ENCODE measurements around the gene PLGRKT.

Gene PLGRKT

DNA sequence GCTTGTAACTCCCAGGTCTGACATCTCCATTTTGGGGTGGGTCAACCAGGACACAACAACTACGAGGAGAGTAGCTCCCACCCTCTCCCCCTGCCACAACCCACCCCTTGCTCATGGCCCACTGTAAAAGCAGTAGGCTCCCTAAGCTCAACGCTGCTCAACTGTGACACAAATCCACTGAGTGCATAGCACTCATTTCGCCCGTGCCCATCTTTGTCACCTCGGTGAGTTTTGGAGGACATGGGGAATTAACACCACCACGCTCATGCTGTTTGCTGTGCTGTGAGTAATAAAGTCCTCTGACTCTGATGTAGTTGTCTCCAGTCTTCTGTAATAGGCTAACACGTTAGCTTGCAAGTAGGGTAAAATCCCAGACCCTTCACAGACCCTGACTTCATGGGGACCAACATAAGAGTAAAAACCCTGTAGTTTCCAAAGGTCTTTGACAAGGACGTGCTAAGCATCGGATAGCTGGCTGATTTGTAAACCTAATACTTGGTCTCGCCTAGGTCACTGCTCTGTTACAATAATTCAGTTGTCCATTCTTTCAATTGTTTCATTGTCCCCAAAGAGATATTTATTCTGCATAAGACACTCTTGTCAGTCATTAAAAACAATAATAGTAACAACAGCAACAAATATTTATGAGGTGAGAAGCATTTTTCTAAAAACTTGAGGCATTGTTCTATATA, 7.7 kb downstream of the PLGRKT start:
- Histone ChIP-seq H3K9me3 (ENCODE audit: control insufficient read depth, insufficient read depth, low read depth, low read length) (peaks cover 24% of the 10 kb centered on the region), H3K27ac (ENCODE audit: low read depth, low read length) (no peak overlapping the region), H3K27me3 (ENCODE audit: control insufficient read depth, insufficient read depth, low read length) (no peaks in the 10 kb centered on the region), H3K4me3 (ENCODE audit: low read depth, low read length) (no peak overlapping the region), H3K36me3 (ENCODE audit: control insufficient read depth, insufficient read depth, low read length) (peaks cover 9% of the 10 kb centered on the region), H3K4me1 (ENCODE audit: control insufficient read depth, insufficient read depth, low read length) (no peaks in the 10 kb centered on the region), H3K9ac (ENCODE audit: low read length) (no peak overlapping the region)

DNA sequence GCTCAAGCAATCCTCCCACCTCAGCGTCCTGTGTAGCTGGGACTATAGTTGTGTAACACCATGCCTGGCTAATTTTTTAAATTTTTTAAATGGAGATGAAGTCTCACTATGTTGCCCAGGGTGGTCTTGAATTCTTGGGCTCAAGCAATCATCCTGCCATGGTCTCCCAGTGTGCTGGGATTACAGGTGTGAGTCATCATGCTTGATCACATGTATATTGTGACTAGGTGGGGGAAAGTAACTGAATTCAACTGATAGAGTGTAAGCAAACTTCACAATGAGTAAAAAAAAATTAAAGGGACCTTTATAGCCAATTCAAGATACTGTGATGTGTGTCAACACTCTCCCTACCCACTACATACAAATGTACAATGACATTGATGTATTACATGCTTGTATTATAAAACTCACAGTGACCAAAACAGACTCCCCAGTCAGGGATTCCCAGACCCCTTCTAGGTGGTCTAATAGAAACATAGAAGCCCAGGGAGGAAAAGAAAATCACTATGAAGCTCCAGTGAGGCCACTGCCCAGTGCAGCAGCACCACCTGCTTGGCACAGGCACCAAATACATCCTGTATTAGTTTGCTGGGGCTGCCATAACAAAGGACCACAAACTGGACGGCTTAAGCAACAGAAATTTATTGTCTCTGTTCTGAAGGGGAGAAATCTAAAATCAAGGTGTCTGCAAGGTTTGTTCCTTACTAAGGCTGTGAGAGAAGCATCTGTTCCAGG, 8.8 kb downstream of the PLGRKT start:
- H3K9ac ChIP-seq (ENCODE audit: low read length) = no peak overlapping the region
- H3K27me3 ChIP-seq (ENCODE audit: control insufficient read depth, insufficient read depth, low read length) = no peaks in the 10 kb centered on the region
- H3K27ac ChIP-seq (ENCODE audit: low read depth, low read length) = no peak overlapping the region
- H3K4me3 ChIP-seq (ENCODE audit: low read depth, low read length) = no peak overlapping the region
- H3K36me3 ChIP-seq (ENCODE audit: control insufficient read depth, insufficient read depth, low read length) = peaks cover 9% of the 10 kb centered on the region
- peaks cover 20% of the 10 kb centered on the region for H3K9me3 ChIP-seq (ENCODE audit: control insufficient read depth, insufficient read depth, low read depth, low read length)
- no peaks in the 10 kb centered on the region for H3K4me1 ChIP-seq (ENCODE audit: control insufficient read depth, insufficient read depth, low read length)

DNA sequence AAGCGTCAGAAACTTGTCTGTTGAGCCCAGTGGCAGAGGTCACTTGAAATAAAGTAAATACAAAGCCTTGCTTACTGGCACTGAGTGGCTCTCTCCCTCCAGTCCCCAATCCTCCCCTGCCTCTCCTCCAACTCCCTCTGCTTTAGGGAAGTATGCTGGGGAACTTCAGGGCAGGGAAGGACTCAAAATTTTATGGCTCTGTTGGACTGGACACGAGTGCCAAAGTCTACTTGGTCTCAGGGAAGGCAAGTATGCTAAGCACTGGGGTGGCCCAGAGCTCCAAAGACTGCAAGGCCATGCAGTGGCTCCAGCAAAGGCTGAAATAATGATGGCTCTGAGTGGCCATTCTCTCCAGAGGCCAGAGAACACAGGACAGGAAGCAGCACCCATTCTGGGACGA, 9.6 kb downstream of the PLGRKT start:
- no peak overlapping the region for H3K27ac ChIP-seq (ENCODE audit: low read depth, low read length)

DNA sequence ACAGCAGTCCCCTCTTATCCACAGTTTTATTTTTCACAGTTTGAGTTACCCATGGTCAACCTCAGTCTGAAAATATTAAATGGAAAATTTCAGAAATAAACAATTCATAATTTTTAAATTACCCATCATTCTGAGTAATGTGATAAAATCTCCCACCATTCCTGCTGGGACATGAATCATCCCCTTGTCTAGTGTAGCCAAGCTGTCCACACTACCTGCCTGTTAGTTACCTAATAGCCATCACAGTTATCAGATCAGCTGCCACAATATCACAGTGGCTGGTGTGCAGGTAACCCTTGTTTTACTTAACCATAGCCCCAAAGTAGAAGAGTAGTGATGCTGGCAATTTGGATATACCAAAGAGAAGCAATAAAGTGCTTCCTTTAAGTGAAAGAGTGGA, 10.7 kb downstream of the PLGRKT start:
- Histone ChIP-seq H3K4me1 (ENCODE audit: control insufficient read depth, insufficient read depth, low read length) (no peaks in the 10 kb centered on the region), H3K4me3 (ENCODE audit: low read depth, low read length) (no peak overlapping the region), H3K27me3 (ENCODE audit: control insufficient read depth, insufficient read depth, low read length) (no peaks in the 10 kb centered on the region), H3K9ac (ENCODE audit: low read length) (no peak overlapping the region), H3K36me3 (ENCODE audit: control insufficient read depth, insufficient read depth, low read length) (peaks cover under 1% of the 10 kb centered on the region), H3K9me3 (ENCODE audit: control insufficient read depth, insufficient read depth, low read depth, low read length) (peaks cover 4% of the 10 kb centered on the region; the same call in 1 of the 2 replicates), H3K27ac (ENCODE audit: low read depth, low read length) (no peak overlapping the region)

More for the DNA sequence above, 9.6 kb downstream of the PLGRKT start:
- H3K36me3 ChIP-seq (ENCODE audit: control insufficient read depth, insufficient read depth, low read length) = peaks cover 8% of the 10 kb centered on the region
- no peak overlapping the region for H3K9ac ChIP-seq (ENCODE audit: low read length)
- no peaks in the 10 kb centered on the region for H3K27me3 ChIP-seq (ENCODE audit: control insufficient read depth, insufficient read depth, low read length)
- no peaks in the 10 kb centered on the region for H3K4me1 ChIP-seq (ENCODE audit: control insufficient read depth, insufficient read depth, low read length)
- H3K4me3 ChIP-seq (ENCODE audit: low read depth, low read length) = no peak overlapping the region
- peaks cover 16% of the 10 kb centered on the region for H3K9me3 ChIP-seq (ENCODE audit: control insufficient read depth, insufficient read depth, low read depth, low read length)

- Histone ChIP-seq H3K36me3 (ENCODE audit: control insufficient read depth, insufficient read depth, low read length) (no peaks in the 10 kb centered on the region), H3K27ac (ENCODE audit: low read depth, low read length) (no peak overlapping the region), H3K9me3 (ENCODE audit: control insufficient read depth, insufficient read depth, low read depth, low read length) (no peaks in the 10 kb centered on the region), H3K4me1 (ENCODE audit: control insufficient read depth, insufficient read depth, low read length) (no peaks in the 10 kb centered on the region), H3K9ac (ENCODE audit: low read length) (no peak overlapping the region), H3K27me3 (ENCODE audit: control insufficient read depth, insufficient read depth, low read length) (no peaks in the 10 kb centered on the region), H3K4me3 (ENCODE audit: low read depth, low read length) (no peak overlapping the region)
These were observed 12.6 kb downstream of the PLGRKT start for GRCh38 chr9:5425006-5425628.

DNA sequence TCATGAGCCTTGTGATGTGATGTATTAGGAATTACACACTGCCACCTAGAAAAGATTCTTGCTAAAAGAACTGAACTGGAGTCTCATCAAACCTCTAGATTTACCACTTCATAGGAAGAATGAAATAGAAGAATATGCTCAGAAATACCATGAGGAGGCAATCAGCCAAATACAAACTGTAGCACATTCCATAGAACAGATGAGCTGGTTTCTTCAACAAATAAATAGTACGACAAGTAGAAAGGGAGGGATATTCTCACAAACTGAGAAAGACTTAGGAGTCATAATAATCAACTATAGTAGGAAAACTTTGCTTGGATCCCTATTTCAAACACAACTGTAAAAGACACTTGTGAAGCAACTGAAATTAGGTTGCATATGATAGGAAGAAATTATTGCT, 15.4 kb downstream of the PLGRKT start:
- Histone ChIP-seq H3K36me3 (ENCODE audit: control insufficient read depth, insufficient read depth, low read length) (no peaks in the 10 kb centered on the region), H3K27ac (ENCODE audit: low read depth, low read length) (no peak overlapping the region), H3K9ac (ENCODE audit: low read length) (no peak overlapping the region), H3K4me1 (ENCODE audit: control insufficient read depth, insufficient read depth, low read length) (no peaks in the 10 kb centered on the region), H3K4me3 (ENCODE audit: low read depth, low read length) (no peak overlapping the region), H3K9me3 (ENCODE audit: control insufficient read depth, insufficient read depth, low read depth, low read length) (no peaks in the 10 kb centered on the region), H3K27me3 (ENCODE audit: control insufficient read depth, insufficient read depth, low read length) (no peaks in the 10 kb centered on the region)

GRCh38 chr9:5421163-5421562, 16.6 kb downstream of the PLGRKT start:
- Histone ChIP-seq H3K27me3 (ENCODE audit: control insufficient read depth, insufficient read depth, low read length) (no peaks in the 10 kb centered on the region), H3K36me3 (ENCODE audit: control insufficient read depth, insufficient read depth, low read length) (no peaks in the 10 kb centered on the region), H3K9ac (ENCODE audit: low read length) (no peak overlapping the region), H3K4me1 (ENCODE audit: control insufficient read depth, insufficient read depth, low read length) (peaks cover 7% of the 10 kb centered on the region; the same call in 1 of the 2 replicates), H3K9me3 (ENCODE audit: control insufficient read depth, insufficient read depth, low read depth, low read length) (no peaks in the 10 kb centered on the region), H3K27ac (ENCODE audit: low read depth, low read length) (no peak overlapping the region), H3K4me3 (ENCODE audit: low read depth, low read length) (no peak overlapping the region)

GRCh38 chr9:5419987-5420386, 17.7 kb downstream of the PLGRKT start:
- Histone ChIP-seq H3K9ac (ENCODE audit: low read length) (no peak overlapping the region), H3K36me3 (ENCODE audit: control insufficient read depth, insufficient read depth, low read length) (no peaks in the 10 kb centered on the region), H3K4me3 (ENCODE audit: low read depth, low read length) (no peak overlapping the region), H3K27me3 (ENCODE audit: control insufficient read depth, insufficient read depth, low read length) (no peaks in the 10 kb centered on the region), H3K9me3 (ENCODE audit: control insufficient read depth, insufficient read depth, low read depth, low read length) (no peaks in the 10 kb centered on the region), H3K27ac (ENCODE audit: low read depth, low read length) (no peak overlapping the region), H3K4me1 (ENCODE audit: control insufficient read depth, insufficient read depth, low read length) (peaks cover 7% of the 10 kb centered on the region; the same call in 1 of the 2 replicates)

DNA sequence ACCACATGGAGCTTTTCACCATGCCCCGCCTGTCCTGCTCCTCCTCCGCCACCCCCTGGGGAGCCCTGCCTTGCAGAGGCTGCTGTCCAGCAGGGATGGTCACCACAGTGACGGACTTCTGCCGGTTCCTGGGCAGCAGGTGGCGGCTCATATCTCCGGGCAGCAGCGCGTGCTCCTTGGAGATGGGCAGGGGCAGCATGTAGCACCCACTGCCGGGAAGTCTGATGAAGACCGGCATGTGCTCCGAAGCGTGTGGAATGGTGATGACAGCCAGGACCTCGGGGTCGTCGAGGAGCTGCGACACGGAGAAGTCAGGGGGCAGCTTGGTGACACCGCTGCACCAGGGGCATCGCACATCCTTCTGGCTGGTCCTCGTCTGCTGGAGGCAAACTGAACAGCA, 19.2 kb downstream of the PLGRKT start:
- no peaks in the 10 kb centered on the region for H3K27me3 ChIP-seq (ENCODE audit: control insufficient read depth, insufficient read depth, low read length)
- peaks cover 7% of the 10 kb centered on the region; the same call in 1 of the 2 replicates for H3K4me1 ChIP-seq (ENCODE audit: control insufficient read depth, insufficient read depth, low read length)
- peaks cover under 1% of the 10 kb centered on the region; the same call in 1 of the 2 replicates for H3K9me3 ChIP-seq (ENCODE audit: control insufficient read depth, insufficient read depth, low read depth, low read length)
- H3K36me3 ChIP-seq (ENCODE audit: control insufficient read depth, insufficient read depth, low read length) = no peaks in the 10 kb centered on the region
- no peak overlapping the region for H3K4me3 ChIP-seq (ENCODE audit: low read depth, low read length)
- no peak overlapping the region for H3K27ac ChIP-seq (ENCODE audit: low read depth, low read length)
- no peak overlapping the region for H3K9ac ChIP-seq (ENCODE audit: low read length)

- peaks cover 7% of the 10 kb centered on the region; the same call in 1 of the 2 replicates for H3K4me1 ChIP-seq (ENCODE audit: control insufficient read depth, insufficient read depth, low read length)
- peaks cover 3% of the 10 kb centered on the region; the same call in 1 of the 2 replicates for H3K9me3 ChIP-seq (ENCODE audit: control insufficient read depth, insufficient read depth, low read depth, low read length)
- H3K27me3 ChIP-seq (ENCODE audit: control insufficient read depth, insufficient read depth, low read length) = no peaks in the 10 kb centered on the region
- H3K27ac ChIP-seq (ENCODE audit: low read depth, low read length) = no peak overlapping the region
- no peaks in the 10 kb centered on the region for H3K36me3 ChIP-seq (ENCODE audit: control insufficient read depth, insufficient read depth, low read length)
- H3K4me3 ChIP-seq (ENCODE audit: low read depth, low read length) = no peak overlapping the region
- H3K9ac ChIP-seq (ENCODE audit: low read length) = no peak overlapping the region
These were observed 20.8 kb downstream of the PLGRKT start for GRCh38 chr9:5416953-5417352.

GRCh38 chr9:5408596-5408995, 29.1 kb downstream of the PLGRKT start:
- Histone ChIP-seq H3K9me3 (ENCODE audit: control insufficient read depth, insufficient read depth, low read depth, low read length) (peaks cover 36% of the 10 kb centered on the region), H3K36me3 (ENCODE audit: control insufficient read depth, insufficient read depth, low read length) (0 out of 2 replicates have a peak, but pooled peaks cover 3% of the 10 kb centered on the region), H3K27ac (ENCODE audit: low read depth, low read length) (no peak overlapping the region), H3K27me3 (ENCODE audit: control insufficient read depth, insufficient read depth, low read length) (no peaks in the 10 kb centered on the region), H3K9ac (ENCODE audit: low read length) (no peak overlapping the region), H3K4me3 (ENCODE audit: low read depth, low read length) (no peak overlapping the region), H3K4me1 (ENCODE audit: control insufficient read depth, insufficient read depth, low read length) (no peaks in the 10 kb centered on the region)

Measured in HUES6 (cell line).